GM19351 (cell line): Measurements from ENCODE around the gene PLD4.

Experiments used
- ATAC-seq: cut with Tn5 transposase; IDR thresholded peaks from one replicate; pipeline ENCODE4 v1.9.1; 2021; ENCODE audit warnings: mild to moderate bottlenecking, moderate library complexity; ENCODE audit not compliant: unreplicated experiment

The PLD4 gene

DNA sequence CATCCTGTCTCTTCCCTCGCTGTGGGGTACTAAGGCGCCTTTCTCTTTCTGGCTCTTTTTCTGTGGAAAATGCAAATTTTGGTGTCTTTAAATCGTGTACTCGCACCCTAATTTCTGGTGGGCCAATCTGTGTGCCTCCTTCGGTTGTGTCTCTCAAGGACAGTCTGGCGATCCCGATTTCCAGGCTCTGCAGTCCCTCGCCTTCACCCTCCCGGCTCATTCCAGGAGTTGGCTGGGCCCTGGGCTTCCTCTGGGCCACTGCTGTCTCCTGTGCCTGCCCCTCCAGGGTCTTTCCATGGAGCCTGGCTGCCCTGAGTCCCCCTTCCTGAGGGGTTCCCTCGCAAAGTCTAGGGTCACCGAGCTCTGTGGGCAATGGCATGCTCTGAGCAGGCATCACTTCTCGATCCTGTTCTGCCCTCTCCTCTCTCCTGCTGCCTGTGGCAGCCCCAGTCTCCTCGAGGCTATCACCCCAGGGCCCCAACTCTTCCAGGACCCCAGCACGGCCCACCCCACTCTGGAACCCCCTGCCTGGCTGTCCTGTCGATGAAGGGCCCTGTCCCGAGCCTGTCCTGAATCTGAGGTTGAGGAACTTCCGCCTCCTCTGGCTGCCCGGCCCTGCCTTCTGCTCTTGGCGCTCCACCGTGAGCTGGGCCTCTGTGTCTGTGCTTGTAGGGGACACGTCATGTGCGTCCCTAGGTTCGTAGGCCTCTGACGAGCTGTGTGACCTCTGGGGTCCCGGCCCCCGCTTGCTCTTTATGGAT is 29.4 kb downstream of the PLD4 start:
- no peak for ATAC-seq

DNA sequence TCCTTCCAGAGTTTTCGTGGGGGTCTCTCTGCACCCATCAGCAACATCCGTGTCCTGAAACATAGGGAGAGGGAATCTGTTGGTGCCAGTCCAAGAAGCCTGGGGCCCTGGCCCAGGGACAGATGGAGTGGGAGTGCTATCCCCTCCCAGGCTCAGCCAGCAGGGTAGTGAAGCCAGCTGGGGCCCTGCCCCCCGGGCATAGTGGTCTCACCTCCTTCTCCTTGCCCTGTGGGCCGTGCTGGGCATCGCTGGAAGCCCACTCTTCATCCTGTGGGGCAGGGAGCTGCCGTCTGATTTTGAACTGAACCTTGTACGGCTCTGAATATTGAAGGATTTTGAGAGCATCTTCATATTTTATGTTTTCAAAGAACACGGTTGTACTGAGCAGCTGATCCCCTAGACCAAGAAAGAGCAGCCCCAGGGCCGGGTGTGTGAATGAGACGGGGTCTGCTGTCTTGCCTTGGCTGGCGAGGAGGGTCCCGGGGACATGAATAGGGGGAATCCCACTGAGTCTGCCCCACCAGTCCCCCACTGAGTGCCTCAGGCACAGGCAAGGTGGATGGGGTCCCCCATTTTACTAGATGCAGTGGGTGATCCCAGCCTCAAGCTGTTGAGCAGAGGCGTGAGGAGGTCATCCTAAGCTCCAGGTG is 30.2 kb downstream of the PLD4 start:
- ATAC-seq: no peak

DNA sequence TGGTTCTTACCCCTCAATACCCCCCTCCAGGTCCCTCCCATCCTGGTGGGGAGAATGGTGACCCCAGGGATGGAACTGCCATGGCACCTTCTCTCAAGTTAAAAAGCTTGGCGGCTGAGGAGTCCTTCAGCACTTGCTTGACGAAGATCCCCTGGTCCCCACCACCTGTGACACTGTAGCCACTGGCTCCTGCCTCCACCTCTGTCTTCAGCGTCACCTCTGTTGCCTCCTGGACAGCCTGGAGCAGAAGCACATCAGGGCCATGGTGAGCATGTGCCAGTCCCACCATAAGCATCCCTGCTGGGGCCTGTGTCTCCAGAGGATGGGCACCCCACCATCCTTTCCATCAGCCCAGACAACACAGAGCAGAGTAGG is 30.7 kb downstream of the PLD4 start:
- no peak for ATAC-seq

DNA sequence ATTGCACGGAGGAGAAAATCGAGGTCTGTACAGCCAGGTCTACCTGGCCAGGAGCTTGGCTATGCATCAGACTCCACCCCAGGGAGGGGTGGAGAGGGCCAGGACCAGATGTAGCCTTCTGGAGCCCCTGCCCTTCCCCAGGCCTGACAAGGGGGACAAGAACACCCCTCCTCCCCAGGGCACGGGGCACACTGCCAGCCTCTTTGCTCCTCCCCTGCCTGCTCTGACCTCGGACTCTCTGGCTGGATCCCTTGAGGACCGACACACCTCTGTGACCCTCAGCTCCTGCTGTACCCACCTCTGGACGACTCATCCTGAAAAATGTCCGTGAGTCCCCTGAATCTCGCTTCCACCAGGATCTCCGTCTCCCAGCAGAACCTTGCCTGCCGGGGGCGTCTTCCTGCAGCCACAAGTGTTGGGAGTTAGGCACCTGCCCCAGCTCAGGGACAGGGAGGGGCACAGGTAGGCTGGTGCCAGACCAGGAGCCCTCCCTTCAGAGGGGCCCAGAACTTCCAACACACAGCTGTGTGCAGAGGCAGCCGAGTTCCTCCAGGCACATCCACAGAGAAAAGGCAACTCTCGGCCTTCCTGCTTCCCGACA is 31.7 kb downstream of the PLD4 start:
- ATAC-seq: no peak

GRCh38 chr14:104957146-104958113 is 32.8 kb downstream of the PLD4 start:
- no peak for ATAC-seq

DNA sequence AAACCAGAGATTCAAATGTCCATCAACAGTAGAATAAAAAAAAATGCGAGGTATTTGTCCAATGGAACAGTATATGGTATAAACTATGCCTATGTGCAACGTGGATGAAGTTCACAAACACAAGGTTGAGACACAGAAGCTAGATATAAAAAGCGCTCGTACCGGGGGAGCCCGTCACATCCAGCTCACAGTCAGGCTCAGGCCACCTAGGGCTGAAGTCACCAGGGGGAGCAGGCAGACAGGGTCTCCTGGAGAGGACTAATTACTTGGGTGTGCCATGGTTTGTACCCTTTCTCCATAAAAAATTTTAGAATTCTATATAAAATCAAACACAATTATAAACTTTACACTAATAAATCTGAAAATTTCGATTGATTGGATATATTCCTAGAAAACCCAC is 39.9 kb downstream of the PLD4 start:
- no peak for ATAC-seq

- no peak for ATAC-seq
Observed at GRCh38 chr14:104965561-104966231, 41.0 kb downstream of the PLD4 start.

- no peak for ATAC-seq
Observed at GRCh38 chr14:104966261-104966865, 41.7 kb downstream of the PLD4 start.

DNA sequence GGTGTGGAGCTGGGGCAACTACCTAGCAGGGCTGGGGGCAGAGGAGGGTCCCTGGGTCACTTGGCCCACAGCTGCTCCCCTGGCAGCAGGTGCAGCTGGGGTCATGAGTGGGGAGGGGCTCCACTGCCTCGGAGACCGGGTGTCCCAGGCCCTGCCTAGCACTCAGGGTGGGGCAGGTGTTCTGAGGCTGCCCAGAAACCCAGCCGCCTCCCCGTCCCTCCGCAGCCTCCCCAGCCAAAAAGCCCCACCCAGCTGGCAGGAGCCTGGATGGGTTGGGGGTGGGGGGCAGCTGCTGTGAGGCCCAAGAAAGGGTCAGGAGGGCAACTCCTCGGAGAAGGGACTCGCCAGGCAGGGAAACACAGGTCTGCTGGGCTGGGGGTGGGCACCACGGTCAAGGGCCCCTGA is 42.3 kb downstream of the PLD4 start:
- ATAC-seq: no peak

DNA sequence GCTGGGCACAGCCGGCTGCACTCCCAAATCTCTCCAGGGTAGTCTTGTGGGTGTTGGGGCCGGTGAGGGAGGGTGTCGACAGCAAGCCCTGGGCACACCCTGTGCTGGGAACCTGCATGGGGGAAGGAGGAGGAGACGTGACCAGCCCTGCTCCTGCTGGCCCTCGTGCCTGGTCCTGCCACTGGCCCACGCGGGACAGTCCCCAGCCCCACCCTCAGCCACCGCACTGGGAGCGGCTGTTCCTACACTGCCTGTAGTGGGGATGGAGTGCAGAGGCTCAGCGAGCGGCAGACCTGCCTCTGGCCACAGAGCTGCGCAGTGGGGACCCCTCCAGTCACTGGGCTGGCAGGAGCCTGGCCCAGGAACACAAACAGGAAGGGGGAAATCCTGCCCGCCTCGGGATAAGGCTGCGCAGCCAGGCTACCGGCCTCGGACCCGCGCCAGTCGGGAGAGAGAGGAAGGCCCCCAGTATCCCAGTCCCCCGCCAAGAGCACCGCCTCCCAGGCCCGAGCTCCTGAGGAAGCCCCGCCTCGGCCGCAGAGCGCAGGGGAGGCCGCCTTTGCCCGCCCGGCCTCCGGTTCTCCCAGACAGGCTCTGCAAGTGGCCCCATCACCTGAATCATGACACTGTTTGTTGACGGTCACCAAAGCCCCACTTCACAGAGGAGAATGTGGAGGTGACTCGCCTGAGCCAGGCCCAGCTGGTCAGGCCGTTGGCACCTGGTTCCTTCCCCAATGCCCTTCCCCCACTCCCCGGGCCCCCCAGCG is 42.9 kb downstream of the PLD4 start:
- no peak for ATAC-seq

DNA sequence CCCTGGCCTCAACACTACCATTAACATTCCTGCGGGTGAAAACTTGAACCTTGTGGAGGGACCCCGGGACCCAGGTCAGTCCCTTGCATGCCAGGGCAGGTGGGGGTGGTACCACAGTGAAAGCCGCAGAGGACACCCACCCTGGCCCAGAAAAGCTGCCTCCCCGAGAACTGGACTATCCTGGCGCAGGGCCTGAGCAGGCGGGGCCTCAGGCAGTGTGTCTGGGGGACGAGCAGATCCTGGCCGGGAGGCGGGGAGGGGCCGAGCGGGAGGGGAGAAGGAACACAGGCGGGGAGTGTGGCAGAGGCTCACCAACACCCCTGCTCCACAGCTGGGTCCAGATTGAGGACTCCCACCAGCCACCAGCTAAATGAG is 43.5 kb downstream of the PLD4 start:
- ATAC-seq: no peak

GRCh38 chr14:104968541-104969401 is 44.1 kb downstream of the PLD4 start:
- ATAC-seq: no peak

DNA sequence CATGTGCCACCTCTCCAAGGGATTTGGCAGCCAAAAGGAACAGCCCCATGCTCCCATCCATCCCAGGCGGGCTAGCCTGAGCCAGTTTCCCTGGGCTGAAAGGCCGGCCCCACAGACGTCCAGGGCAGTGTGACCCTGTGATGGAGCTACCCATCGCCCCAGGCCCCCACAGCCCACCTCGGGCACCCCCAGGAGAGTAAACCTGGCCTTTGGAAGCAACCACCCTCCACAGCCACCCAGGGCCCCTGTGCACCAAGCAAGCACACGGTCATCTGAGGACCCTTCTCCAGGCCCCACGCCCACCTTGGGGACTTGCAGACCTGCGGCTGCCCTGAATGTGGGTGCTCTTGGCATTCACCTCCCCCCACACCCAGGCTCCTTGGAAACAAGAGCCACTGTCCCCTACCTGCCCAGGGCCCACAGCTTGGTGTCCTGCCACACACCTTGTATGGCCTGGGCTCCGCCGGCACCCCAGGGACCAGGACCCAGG is 45.1 kb downstream of the PLD4 start:
- no peak for ATAC-seq

DNA sequence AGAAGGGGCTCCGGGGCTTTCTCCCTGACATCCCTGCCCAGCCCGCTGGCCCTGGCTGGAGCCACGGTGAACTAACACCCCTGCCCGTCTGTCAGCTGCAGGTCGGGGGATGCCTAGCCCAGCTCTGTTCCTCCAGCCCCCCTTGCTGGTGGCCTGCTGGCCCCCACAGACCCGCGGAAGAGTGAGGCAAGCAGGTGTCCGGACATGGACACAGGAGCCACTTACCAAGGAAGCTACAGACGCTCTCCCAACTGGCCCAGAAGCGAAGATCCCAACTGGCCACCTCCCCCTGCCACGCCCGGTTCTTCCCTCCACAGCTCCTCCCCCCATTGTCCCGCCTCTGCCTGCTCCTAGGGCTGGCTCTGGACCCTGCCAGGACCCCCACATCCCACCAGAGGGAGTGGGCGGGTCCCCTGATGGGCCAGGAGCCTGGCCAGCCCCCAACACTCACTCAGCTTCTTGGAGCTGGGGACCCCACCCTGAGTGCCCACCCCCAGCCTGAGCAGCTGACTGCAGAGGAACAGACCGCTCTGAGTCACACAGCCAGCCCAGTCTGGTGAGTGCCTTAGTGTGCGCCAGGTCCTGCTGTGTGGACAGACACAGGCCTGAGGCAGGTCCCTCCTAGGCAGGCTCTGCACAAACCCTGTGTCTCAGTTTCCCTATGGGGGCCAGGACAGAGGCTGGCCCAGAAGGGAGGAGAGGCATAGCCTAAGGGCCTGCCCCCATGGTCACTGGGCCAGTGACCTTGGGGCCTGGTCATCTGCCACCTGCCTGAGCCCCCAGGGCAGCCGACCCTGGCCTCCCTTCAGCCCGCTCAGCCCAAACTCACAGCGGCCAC is 45.8 kb downstream of the PLD4 start:
- no peak for ATAC-seq

DNA sequence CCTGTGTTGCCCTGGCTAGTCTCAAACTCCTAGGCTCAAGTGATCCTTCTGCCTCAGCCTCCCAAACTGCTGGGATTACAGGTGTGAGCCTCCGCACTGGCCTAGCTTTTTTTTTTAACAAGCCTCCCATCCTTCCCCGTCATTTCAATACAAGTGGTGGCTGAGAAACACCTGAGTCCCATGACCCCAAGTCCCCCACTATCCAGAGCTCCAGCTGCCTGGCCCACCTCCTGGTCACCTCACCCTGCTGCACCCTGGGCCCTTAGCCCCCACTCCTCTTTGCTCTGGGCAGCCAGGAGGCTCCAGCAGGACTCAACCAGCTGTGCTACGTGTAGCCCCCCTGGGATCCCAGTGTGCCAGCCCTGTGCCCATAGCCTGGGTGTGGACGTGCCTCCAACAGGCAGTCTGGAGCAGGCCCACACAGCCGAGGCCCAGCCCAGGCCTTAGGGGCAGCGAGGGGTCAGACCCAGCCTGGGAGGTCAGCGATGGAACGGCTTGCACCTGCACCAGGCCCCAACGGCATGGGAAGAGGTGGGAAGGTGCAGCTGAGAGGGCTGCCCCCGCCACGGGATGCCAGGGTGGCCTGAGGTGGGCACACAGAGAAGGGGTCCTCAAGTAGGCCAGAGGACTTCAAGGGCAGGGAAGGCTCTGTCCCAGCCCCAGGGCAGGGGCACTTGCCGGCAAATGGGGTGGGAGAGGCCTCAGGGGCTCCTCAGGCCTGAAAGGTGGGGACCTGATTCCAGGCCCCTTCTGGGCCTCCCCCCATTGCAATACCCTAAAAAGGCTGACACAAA is 47.0 kb downstream of the PLD4 start:
- no peak for ATAC-seq

GRCh38 chr14:104972301-104973134 is 47.8 kb downstream of the PLD4 start:
- ATAC-seq: no peak
